Lung (tissue), 12 donors: ENCODE measurements around the gene SFSWAP. TPM values are rescaled to one million over a fixed set of nuclear protein-coding genes. Genes with fewer than 3 reads are reported as not detected.
"Not testable (repeated sequence)": the region's sequence is repeated elsewhere in the genome, so short reads cannot be mapped to it uniquely, and the experiment has no call there.

Experiments
- ATAC-seq: fragments of 200-7000 bp; cut with Tn5 transposase; one replicate; pipeline ENCODE4 v1.9.1; 2020; ENCODE audit warnings: moderate number of reproducible peaks; ENCODE audit not compliant: insufficient read depth, low FRiP score
- DNase-seq, 3 donors: peaks; one replicate each; pipeline ENCODE4 v3.0.0-alpha.2; 2013 to 2017
- H3K27ac ChIP-seq, 2 donors: one replicate each; pipeline ENCODE4 v1.5.1; 2013; ENCODE audit warnings: mild to moderate bottlenecking in 2 of 2, moderate library complexity in 2 of 2, control low read depth in 1 of 2, inconsistent platforms in 1 of 2, low read depth in 1 of 2, low read length in 1 of 2
- H3K27me3 ChIP-seq, 3 donors: one replicate each; pipeline ENCODE4 v1.5.1; 2013; ENCODE audit warnings: low read length in 2 of 3; ENCODE audit not compliant: control insufficient read depth in 3 of 3, insufficient read depth in 3 of 3
- H3K36me3 ChIP-seq, 4 donors: one replicate each; pipeline ENCODE4 v1.5.1; 2013; ENCODE audit warnings: low read length in 4 of 4, mild to moderate bottlenecking in 1 of 4, moderate library complexity in 1 of 4; ENCODE audit not compliant: control insufficient read depth in 4 of 4, insufficient read depth in 4 of 4
- H3K4me1 ChIP-seq, 5 donors: one replicate each; pipeline ENCODE4 v1.5.1; 2013; ENCODE audit warnings: low read length in 5 of 5, mild to moderate bottlenecking in 2 of 5, moderate library complexity in 1 of 5; ENCODE audit not compliant: control insufficient read depth in 5 of 5, insufficient read depth in 5 of 5
- H3K4me3 ChIP-seq: one replicate; pipeline ENCODE4 v1.5.1; 2013; ENCODE audit warnings: mild to moderate bottlenecking, control low read depth, moderate library complexity
- H3K9ac ChIP-seq, 2 donors: one replicate each; pipeline ENCODE4 v1.5.1; 2013; ENCODE audit warnings: low read length in 2 of 2, control low read depth in 1 of 2; ENCODE audit not compliant: insufficient read depth in 1 of 2
- H3K9me3 ChIP-seq, 4 donors: one replicate each; pipeline ENCODE4 v1.5.1; 2013; ENCODE audit warnings: low read length in 3 of 4, mild to moderate bottlenecking in 1 of 4, moderate library complexity in 1 of 4; ENCODE audit not compliant: control insufficient read depth in 4 of 4, insufficient read depth in 3 of 4
- WGBS, 2 donors: extraction: QIAGEN DNeasy Blood & Tissue Kit; methylation state at CpG; one replicate each; pipeline ENCODE4 v1.1.7; 2013; 5-methylcytosine and 5-hydroxymethylcytosine counted together
- polyA plus RNA-seq, 2 donors: library from polyadenylated mRNA; stranded (reverse); fragments of 200-250 nt; gene quantifications; one replicate each; pipeline ENCODE4 v1.2.1, GENCODE V29; 2013
- total RNA-seq, 2 donors: library from RNA; depleted of rRNA in 1 of 2; stranded (reverse); fragments of >200 nt in 1 of 2; gene quantifications; one replicate each; pipeline ENCODE4 v1.2.1, GENCODE V29; 2014 to 2021
- TF ChIP-seq, protein P1 (sequence below): IDR thresholded peaks from 2 replicates; pipeline ENCODE4 v1.5.1; 2012; ENCODE audit warnings: mild to moderate bottlenecking; ENCODE audit errors: control extremely low read depth, extremely low read depth
- donor health status: control.
- donor health status: control.
- donor health status: Bipolar disorder and iron deficiency.
- donor health status: healthy.
- donor health status: DM: yes; HTN: yes; CAD: no.

The SFSWAP gene
- total and polyA plus RNA-seq, 4 donors: 23.3 to 49.9 (median 40.0) TPM

DNA sequence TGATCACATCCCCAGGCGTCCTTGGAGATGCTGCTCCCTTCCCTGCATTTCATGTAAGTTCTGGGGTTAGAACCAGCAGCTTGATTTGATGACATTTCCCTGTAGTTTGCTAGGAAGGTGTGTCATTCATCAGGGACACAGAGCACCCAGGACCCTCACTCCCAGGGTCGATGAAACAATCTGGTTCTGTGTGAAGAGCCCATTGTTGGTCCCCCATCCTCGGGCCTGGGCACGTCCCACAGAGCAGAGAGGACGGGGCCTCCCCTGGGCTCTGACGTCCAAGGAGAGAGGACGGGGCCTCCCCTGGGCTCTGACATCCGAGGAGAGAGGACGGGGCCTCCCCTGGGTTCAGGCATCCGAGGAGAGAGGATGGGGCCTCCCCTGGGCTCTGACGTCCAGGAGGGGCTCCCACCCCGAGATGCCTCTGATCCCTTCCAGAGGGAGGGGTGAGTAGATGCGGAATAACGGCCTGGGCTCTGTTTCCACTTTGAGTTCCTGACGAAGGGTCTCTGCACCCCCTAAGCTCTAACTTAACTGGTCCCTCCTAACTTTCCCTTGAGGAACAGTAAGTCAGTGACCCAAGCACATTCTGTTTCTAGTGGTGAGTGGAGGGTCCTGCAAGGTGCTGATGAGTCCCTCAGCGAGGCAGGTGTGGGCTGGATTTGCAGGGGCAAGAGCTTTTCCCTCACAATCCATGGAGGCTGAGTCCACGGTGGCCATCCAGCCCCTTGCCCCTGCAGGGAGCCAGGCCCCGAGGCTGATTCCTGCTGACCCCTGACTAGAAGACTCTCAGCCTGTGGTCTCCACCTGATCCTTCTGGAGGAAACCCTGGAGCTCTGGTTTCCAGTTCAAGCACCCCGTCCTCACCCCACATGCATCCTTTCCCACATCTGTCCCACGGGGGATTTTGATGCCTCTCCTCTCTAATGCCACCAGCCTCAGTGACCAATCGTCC lies 35.5 kb upstream of the SFSWAP start:
- H3K4me3 ChIP-seq: no peak overlapping the region
- H3K9ac ChIP-seq: no peak overlapping the region
- peaks cover 0 to 11% (median 4%) of the 10 kb centered on the region in 3 donors for H3K27me3 ChIP-seq
- no peaks in the 10 kb centered on the region for H3K4me1 ChIP-seq
- no peak for ATAC-seq
- no peaks in the 10 kb centered on the region for H3K36me3 ChIP-seq
- no peak for DNase-seq
- TF ChIP-seq, protein P1, sequence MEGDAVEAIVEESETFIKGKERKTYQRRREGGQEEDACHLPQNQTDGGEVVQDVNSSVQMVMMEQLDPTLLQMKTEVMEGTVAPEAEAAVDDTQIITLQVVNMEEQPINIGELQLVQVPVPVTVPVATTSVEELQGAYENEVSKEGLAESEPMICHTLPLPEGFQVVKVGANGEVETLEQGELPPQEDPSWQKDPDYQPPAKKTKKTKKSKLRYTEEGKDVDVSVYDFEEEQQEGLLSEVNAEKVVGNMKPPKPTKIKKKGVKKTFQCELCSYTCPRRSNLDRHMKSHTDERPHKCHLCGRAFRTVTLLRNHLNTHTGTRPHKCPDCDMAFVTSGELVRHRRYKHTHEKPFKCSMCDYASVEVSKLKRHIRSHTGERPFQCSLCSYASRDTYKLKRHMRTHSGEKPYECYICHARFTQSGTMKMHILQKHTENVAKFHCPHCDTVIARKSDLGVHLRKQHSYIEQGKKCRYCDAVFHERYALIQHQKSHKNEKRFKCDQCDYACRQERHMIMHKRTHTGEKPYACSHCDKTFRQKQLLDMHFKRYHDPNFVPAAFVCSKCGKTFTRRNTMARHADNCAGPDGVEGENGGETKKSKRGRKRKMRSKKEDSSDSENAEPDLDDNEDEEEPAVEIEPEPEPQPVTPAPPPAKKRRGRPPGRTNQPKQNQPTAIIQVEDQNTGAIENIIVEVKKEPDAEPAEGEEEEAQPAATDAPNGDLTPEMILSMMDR: no peak
- 74 to 87% methylated on average over 21 of the region's 21 CpGs for WGBS, 2 donors
- H3K27ac ChIP-seq: no peak overlapping the region
- H3K9me3 ChIP-seq: peaks cover 0 to 15% (median 0%) of the 10 kb centered on the region in 4 donors

DNA sequence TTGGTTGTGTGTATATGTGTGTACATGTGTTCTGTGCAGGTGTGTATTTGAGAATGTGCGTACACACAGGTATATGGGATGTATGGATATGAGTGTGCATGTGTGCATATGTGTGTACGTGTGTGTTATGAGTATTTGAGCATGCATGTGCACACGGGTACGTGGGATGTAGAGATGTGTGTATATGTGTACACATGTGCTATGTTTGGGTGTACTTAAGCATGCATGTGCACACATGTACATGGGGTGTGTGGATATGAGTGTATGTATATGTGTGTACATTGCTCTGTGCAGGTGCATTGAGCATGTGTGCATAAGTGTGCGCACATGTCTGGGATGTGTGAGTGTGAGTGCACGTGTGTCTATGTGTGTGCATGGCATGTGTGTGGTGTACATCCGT lies 34.3 kb upstream of the SFSWAP start:
- TF ChIP-seq, protein P1: no peak
- 86 to 90% methylated on average over 7 of the region's 7 CpGs for WGBS, 2 donors
- ATAC-seq: no peak
- Histone ChIP-seq H3K9me3 (peaks cover 0 to 15% (median 0%) of the 10 kb centered on the region in 4 donors), H3K36me3 (no peaks in the 10 kb centered on the region), H3K27me3 (peaks cover 0 to 5% (median 4%) of the 10 kb centered on the region in 3 donors), H3K27ac (no peak overlapping the region), H3K4me3 (no peak overlapping the region), H3K9ac (no peak overlapping the region), H3K4me1 (no peaks in the 10 kb centered on the region)
- DNase-seq: no peak

GRCh38 chr12:131677067-131677466 lies 33.8 kb upstream of the SFSWAP start:
- H3K36me3 ChIP-seq, H3K4me3 ChIP-seq, H3K4me1 ChIP-seq, H3K27me3 ChIP-seq, H3K27ac ChIP-seq, H3K9ac ChIP-seq, ATAC-seq, DNase-seq: not testable (repeated sequence)
- peaks cover 0 to 14% (median 0%) of the 10 kb centered on the region in 4 donors for H3K9me3 ChIP-seq
- WGBS, 2 donors: 76 to 88% methylated on average over 3 to 5 of the region's 6 CpGs

GRCh38 chr12:131677699-131678098 lies 33.2 kb upstream of the SFSWAP start:
- Histone ChIP-seq H3K4me3 (no peak overlapping the region), H3K27me3 (peaks cover 0 to 4% (median 3%) of the 10 kb centered on the region in 3 donors), H3K27ac (no peak overlapping the region), H3K36me3 (no peaks in the 10 kb centered on the region), H3K9ac (no peak overlapping the region), H3K9me3 (peaks cover 0 to 14% (median 0%) of the 10 kb centered on the region in 4 donors), H3K4me1 (peaks cover 0 to 3% (median 0%) of the 10 kb centered on the region in 5 donors)
- no peak for ATAC-seq
- no peak for DNase-seq
- TF ChIP-seq, protein P1: no peak
- WGBS, 2 donors: 83 to 94% methylated on average over 14 to 15 of the region's 15 CpGs

GRCh38 chr12:131678389-131679181 lies 32.3 kb upstream of the SFSWAP start:
- not testable (repeated sequence) for H3K4me1 ChIP-seq, H3K36me3 ChIP-seq, H3K9ac ChIP-seq, H3K27ac ChIP-seq, H3K27me3 ChIP-seq, DNase-seq, ATAC-seq, H3K4me3 ChIP-seq
- peaks cover 0 to 14% (median 0%) of the 10 kb centered on the region in 4 donors for H3K9me3 ChIP-seq
- 77 to 92% methylated on average over 26 to 28 of the region's 29 CpGs for WGBS, 2 donors
